Thyroid gland (tissue), 4 donors: ENCODE data around the gene GFER. TPM values are rescaled to one million over a fixed set of nuclear protein-coding genes. Genes with fewer than 3 reads are reported as not detected.

Source experiments
- DNase-seq, 2 donors: peaks; one replicate each; pipeline ENCODE4 v3.0.0-alpha.2; 2019
- H3K27ac ChIP-seq, 3 donors: fragments of 200-600 bp; sonication (generic); 1 replicate in 2 of 3; 2 replicates in 1 of 3; pipeline ENCODE4 v1.5.1; 2016 to 2019; ENCODE audit warnings: mild to moderate bottlenecking in 1 of 3, moderate library complexity in 1 of 3
- H3K27me3 ChIP-seq: fragments of 200-600 bp; sonication (generic); one replicate; pipeline ENCODE4 v1.5.1; 2019
- H3K36me3 ChIP-seq, 2 donors: fragments of 200-600 bp; sonication (generic); one replicate each; pipeline ENCODE4 v1.5.1; 2016 to 2019
- H3K4me1 ChIP-seq, 2 donors: fragments of 200-600 bp; sonication (generic); one replicate each; pipeline ENCODE4 v1.5.1; 2017 to 2019
- H3K4me3 ChIP-seq, 3 donors: fragments of 200-600 bp; sonication (generic); replicated peaks in 1 of 3; 1 replicate in 2 of 3; 2 replicates in 1 of 3; pipeline ENCODE4 v1.5.1; 2016; ENCODE audit warnings: mild to moderate bottlenecking in 1 of 3
- H3K9me3 ChIP-seq: fragments of 200-600 bp; sonication (generic); one replicate; pipeline ENCODE4 v1.5.1; 2017
- POLR2A ChIP-seq, 2 donors: fragments of 450-650 bp; IDR thresholded peaks; one replicate each; pipeline ENCODE4 v1.6.1; 2017; ENCODE audit warnings: antibody characterized with exemption in 2 of 2, mild to moderate bottlenecking in 2 of 2, moderate library complexity in 1 of 2
- WGBS, 2 donors: methylation state at CpG; one replicate each; pipeline ENCODE4 v1.1.5; 2017; 5-methylcytosine and 5-hydroxymethylcytosine counted together
- intact Hi-C: fragments of 100-400 bp; cut with DNase I; formaldehyde crosslinking; loops from one replicate; pipeline ENCODE4 v1.15.1; 2023
- total RNA-seq, 4 donors: library from RNA; depleted of rRNA; stranded (reverse); fragments of >200 nt; gene quantifications; one replicate each; pipeline ENCODE4 v1.2.3, GENCODE V29; 2016
- TF ChIP-seq, protein P1 (sequence below), 6 experiments: fragments of 200-600 bp in 3 of 6; fragments of 450-650 bp in 3 of 6; sonication (generic) in 3 of 6; IDR thresholded peaks; one replicate each; pipeline ENCODE4 v1.5.1; 2016 to 2019; ENCODE audit warnings: antibody characterized with exemption in 6 of 6, mild to moderate bottlenecking in 2 of 6, inconsistent platforms in 1 of 6, moderate library complexity in 1 of 6

Gene GFER
- total RNA-seq, 4 donors from 2014 or later = 7.8 to 37.2 (median 22.3) TPM

DNA sequence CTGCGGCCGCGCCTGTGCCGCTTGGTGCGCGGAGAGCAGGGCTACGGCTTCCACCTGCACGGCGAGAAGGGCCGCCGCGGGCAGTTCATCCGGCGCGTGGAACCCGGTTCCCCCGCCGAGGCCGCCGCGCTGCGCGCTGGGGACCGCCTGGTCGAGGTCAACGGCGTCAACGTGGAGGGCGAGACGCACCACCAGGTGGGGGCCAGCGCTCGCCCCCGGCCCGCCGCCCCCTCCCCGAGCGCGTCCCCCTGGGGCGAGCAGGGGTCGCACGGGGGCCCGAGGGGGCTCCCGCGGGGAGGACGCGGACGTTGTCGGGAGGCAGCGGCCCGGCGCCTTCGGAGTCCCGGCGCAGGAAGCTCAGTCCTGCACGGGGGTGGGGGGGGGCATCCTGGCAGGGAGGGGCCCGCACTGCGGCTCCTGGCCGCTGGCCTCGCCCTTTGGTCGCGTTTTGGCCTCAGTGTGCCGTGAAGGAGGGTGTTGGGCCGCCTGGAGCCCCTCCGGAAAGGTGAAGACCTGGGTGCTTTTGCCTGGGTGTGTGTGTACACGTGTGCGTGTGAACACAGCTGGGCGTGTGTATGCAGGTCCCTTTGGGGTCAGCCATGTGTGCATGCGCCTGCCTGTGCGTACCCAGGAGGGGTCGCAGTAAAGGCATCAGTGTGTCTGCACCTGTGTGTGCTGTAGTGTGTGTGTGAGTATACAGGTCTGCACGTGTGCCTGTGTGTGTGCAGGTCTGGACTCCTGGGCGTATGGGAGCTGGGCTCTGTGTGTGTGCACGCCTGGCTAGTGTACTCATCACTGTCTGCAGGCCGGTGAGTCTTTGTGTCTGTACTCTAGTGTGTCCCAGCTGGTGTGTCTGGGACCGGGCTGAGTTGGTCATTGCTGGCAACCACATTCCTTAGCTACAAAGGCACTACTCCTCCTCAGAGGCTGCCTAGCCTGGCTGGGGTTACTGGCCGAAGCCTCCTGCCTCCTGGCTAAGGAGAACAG is 43.3 kb downstream of the GFER start:
- H3K27me3 ChIP-seq = no peaks in the 10 kb centered on the region
- H3K4me1 ChIP-seq = peaks cover 11 to 43% of the 10 kb centered on the region in 2 donors
- intact Hi-C loops = loop anchor here (2.0 kb wide), 1 partner anchor 17 kb away; no protein-coding TSS in a partner anchor
- peak overlapping the region in 2 of 3 donors; percentile 51 to 65 for H3K4me3 ChIP-seq
- no peaks in the 10 kb centered on the region for H3K36me3 ChIP-seq
- H3K9me3 ChIP-seq = no peaks in the 10 kb centered on the region
- WGBS, 2 donors = 18 to 34% methylated on average over 9 to 12 of the region's 76 CpGs
- peak overlapping the region in 2 of 3 donors; percentile 4 to 61 for H3K27ac ChIP-seq
- DNase-seq = peak in 1 of 2 donors; percentile 34
- no peak for TF ChIP-seq POLR2A (IDR thresholded peaks at IDR 0.05)
- TF ChIP-seq, protein P1, sequence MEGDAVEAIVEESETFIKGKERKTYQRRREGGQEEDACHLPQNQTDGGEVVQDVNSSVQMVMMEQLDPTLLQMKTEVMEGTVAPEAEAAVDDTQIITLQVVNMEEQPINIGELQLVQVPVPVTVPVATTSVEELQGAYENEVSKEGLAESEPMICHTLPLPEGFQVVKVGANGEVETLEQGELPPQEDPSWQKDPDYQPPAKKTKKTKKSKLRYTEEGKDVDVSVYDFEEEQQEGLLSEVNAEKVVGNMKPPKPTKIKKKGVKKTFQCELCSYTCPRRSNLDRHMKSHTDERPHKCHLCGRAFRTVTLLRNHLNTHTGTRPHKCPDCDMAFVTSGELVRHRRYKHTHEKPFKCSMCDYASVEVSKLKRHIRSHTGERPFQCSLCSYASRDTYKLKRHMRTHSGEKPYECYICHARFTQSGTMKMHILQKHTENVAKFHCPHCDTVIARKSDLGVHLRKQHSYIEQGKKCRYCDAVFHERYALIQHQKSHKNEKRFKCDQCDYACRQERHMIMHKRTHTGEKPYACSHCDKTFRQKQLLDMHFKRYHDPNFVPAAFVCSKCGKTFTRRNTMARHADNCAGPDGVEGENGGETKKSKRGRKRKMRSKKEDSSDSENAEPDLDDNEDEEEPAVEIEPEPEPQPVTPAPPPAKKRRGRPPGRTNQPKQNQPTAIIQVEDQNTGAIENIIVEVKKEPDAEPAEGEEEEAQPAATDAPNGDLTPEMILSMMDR (IDR thresholded peaks at IDR 0.05) = no peak

DNA sequence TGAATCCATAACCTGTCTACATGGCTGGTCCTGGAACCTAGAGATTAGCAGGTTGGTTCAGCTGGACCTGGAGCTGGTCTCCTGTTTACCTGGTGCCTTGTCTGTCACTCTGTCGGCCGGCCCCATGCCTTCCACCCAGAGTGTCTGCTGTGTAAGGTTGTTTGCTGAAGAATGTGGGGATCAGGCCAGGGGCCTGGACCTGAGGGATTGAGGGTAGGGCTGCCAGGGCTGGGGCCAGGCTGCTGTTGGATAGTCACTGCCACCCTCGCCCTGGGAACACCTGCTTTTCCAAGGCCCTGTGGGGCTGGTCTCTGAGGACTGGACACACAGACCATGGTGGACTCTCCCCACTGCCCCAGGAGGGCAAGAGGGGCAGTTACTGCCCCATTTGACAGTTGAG is 44.2 kb downstream of the GFER start:
- no peaks in the 10 kb centered on the region for H3K36me3 ChIP-seq
- H3K27ac ChIP-seq = peak overlapping the region in 1 of 3 donors; percentile 4
- 81 to 100% methylated on average over 1 to 2 of the region's 3 CpGs for WGBS, 2 donors
- H3K9me3 ChIP-seq = no peaks in the 10 kb centered on the region
- peak overlapping the region in 1 of 3 donors; percentile 65 for H3K4me3 ChIP-seq
- H3K27me3 ChIP-seq = no peaks in the 10 kb centered on the region
- peaks cover 5 to 39% of the 10 kb centered on the region in 2 donors for H3K4me1 ChIP-seq
- intact Hi-C loops = no loop called here
- no peak for DNase-seq
- TF ChIP-seq, protein P1 (IDR thresholded peaks at IDR 0.05) = no peak
- no peak for TF ChIP-seq POLR2A (IDR thresholded peaks at IDR 0.05)

DNA sequence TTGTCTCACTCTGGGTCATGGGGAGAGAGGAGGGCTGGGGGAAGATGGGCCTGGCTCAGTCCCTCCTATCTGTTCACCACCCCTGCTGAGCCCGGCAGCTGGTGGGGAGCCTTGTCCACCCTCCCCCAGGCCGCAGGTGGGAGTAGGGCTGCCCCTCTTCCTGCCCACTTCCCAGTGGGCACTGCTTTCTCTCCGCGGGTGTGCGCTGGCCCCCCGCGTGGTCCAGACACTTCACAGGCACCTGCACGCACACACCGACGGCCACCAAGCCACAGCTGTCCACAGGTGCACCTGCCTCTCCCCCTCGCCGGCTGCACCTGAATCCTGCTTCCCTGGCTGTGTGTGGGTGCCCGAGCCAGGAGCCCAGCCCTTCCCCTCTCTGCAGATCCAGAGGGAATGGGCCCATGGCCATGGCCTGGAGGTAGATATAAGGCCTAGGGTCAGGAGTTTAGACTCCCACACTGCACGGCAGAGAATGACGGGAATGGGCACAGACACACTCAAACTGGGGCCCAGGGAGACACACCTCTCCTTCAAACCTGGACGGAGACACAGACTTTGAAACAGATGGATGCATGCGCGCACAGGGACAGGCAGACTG is 44.7 kb downstream of the GFER start:
- 76 to 83% methylated on average over 10 to 17 of the region's 18 CpGs for WGBS, 2 donors
- TF ChIP-seq POLR2A (IDR thresholded peaks at IDR 0.05) = no peak
- TF ChIP-seq, protein P1 (IDR thresholded peaks at IDR 0.05) = no peak
- intact Hi-C loops = no loop called here
- Histone ChIP-seq H3K9me3 (no peaks in the 10 kb centered on the region), H3K36me3 (no peaks in the 10 kb centered on the region), H3K27ac (no peak overlapping the region), H3K4me3 (peak overlapping the region in 1 of 3 donors; percentile 6), H3K4me1 (peaks cover 5 to 36% of the 10 kb centered on the region in 2 donors), H3K27me3 (no peaks in the 10 kb centered on the region)
- no peak for DNase-seq

DNA sequence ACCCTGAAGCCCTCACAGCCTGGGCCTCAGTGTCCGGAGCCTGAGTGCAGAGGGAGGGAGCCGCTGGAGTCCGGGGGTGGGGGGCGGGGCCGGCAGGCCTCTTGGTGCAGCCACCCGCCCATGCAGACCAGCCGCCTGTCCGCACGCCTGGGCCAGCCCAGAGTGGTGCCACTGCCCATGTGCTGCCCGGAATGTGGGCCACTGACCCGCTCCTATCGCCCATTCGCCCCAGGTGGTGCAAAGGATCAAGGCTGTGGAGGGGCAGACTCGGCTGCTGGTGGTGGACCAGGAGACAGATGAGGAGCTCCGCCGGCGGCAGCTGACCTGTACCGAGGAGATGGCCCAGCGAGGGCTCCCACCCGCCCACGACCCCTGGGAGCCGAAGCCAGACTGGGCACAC is 45.4 kb downstream of the GFER start:
- H3K4me3 ChIP-seq = peak overlapping the region in 1 of 3 donors; percentile 6
- no peaks in the 10 kb centered on the region for H3K36me3 ChIP-seq
- intact Hi-C loops = no loop called here
- no peaks in the 10 kb centered on the region for H3K9me3 ChIP-seq
- no peak overlapping the region for H3K27ac ChIP-seq
- DNase-seq = no peak
- H3K4me1 ChIP-seq = peaks cover 5 to 31% of the 10 kb centered on the region in 2 donors
- 90 to 98% methylated on average over 2 to 7 of the region's 22 CpGs for WGBS, 2 donors
- H3K27me3 ChIP-seq = no peaks in the 10 kb centered on the region
- no peak for TF ChIP-seq POLR2A (IDR thresholded peaks at IDR 0.05)

DNA sequence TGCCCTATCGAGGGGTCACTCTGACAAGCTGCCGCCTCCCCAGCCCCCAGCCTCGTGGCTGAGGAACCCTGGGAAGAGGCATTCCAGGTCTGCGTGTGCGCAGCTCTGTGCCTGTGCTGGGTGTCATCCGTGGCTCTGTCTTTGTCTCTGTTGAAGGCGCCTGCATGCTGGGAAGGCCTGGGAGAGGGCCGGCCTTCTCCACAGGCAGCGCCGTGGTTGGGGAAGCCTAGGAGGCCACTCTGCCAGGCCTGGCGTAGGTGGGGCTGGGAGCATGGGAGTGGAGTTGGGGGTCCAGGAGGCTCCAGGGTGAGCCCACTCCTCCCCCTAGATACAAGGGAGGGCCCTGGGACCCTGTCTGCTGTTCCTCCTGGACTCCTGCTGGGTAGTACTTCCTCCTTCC is 46.0 kb downstream of the GFER start:
- Histone ChIP-seq H3K4me1 (peaks cover 7 to 36% of the 10 kb centered on the region in 2 donors), H3K4me3 (peak overlapping the region in 1 of 3 donors; percentile 6), H3K9me3 (no peaks in the 10 kb centered on the region), H3K36me3 (no peaks in the 10 kb centered on the region), H3K27ac (peak overlapping the region in 1 of 3 donors; percentile 58), H3K27me3 (no peaks in the 10 kb centered on the region)
- DNase-seq = no peak
- 68 to 100% methylated on average over 1 to 3 of the region's 11 CpGs for WGBS, 2 donors
- intact Hi-C loops = no loop called here
- TF ChIP-seq POLR2A (IDR thresholded peaks at IDR 0.05) = no peak
- TF ChIP-seq, protein P1 (IDR thresholded peaks at IDR 0.05) = no peak
